HCEC 1CT (cell line): ENCODE results near the gene MEA1.

Experiments
- DNase-seq: peaks from one replicate; pipeline ENCODE4 v3.0.0-alpha.2; 2017

MEA1 gene

DNA sequence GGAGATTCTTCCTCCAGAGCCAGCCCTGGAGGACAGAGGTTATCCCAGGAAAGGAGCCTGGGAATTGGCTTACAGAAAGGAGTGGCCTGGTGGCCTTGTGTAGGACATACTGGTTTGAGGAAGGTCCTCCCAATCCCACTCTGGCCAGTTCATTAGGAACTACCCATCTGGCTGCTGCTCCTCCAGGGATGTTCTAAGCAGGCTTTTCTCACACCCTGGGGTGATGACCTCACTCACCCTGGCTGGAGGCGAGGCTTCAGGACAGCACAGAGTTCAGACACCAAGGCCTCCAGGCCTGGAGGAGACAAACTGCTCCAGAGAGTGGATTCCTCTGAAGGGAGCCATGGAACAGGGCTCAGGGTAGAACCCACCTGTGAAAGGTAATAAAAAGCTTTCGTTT lies 44.3 kb downstream of the MEA1 start:
- DNase-seq, result no peak

DNA sequence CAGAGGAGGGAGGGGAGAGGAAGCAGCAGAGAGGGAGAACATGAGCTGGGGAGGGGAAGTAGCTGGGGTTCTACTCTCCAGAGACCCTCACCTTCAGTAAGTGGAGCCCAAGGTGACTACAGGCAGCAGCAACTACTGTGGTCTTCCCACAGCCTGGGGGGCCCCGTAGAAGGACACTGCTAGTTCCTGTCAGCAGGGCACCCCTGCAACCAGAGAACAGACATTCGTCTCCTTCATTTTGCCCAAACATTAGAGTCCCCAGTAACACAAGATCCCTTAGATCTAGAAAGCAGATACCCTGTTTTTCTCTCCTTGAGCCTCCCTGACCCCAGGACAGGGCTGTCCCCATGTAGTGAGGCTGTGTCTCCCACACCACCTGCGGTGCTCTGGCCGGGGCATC lies 45.0 kb downstream of the MEA1 start:
- DNase-seq, result no peak

GRCh38 chr6:42968126-42968701 lies 45.5 kb downstream of the MEA1 start:
- DNase-seq, result no peak

- DNase-seq, result no peak
Measured at GRCh38 chr6:42967228-42967627, 46.5 kb downstream of the MEA1 start.

DNA sequence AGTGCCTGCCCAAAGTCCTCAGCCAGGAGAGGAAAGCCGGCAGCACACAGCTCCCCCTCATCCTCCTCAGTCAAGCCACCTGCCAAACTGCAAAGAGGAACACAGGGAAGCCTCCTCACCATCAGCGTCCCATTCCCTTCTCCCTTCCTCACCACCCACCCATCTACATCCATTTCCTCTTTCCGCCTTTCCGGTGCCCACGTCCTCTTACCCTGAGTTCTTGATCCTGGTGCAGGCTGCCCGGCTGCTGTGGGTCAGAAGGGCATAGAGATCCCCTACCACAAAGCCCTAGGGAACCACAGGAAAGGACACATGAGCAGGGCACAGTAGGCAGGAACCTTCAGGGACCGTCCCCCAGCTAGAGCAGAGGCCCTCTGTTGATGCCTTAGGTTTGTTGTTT lies 47.2 kb downstream of the MEA1 start:
- DNase-seq, result no peak

DNA sequence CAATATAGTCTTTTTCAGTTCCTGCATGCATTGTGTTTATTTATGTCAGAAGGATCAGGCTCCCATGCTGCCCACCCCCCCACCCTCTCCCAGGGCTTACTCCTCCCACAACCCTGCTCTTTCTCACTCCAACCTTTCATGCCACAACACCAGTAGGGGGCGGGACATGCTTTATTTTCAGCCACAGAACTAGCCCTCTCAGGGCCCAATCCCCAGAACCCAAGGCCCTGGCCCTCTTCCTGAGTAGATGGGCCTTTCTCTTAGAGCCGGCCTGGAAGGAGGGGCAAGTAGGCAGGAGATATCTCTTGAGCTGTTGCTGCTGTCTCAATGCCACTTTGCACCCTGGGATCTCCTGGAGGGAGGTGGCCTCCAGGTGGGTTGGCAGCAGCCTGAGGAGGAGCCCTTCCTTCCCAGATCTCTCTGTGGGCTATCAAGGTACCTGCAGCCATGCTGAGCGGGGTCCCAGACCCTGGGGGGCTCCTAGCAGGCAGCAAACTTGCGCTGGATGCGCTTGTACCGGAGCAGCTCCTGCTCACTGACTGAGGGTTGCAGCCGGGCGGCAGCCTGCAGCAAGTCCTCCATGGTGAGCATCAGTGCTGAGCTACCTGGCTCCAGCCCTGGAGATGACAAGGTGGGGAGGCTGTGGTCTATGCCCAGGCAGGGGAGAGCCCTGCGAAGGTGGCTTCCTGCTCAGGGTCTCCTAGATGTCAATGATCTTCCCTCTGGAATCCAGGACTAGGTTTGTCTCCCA lies 49.7 kb downstream of the MEA1 start:
- peak; percentile 22 for DNase-seq

- no peak for DNase-seq
Measured at GRCh38 chr6:42963179-42963854, 50.4 kb downstream of the MEA1 start.

DNA sequence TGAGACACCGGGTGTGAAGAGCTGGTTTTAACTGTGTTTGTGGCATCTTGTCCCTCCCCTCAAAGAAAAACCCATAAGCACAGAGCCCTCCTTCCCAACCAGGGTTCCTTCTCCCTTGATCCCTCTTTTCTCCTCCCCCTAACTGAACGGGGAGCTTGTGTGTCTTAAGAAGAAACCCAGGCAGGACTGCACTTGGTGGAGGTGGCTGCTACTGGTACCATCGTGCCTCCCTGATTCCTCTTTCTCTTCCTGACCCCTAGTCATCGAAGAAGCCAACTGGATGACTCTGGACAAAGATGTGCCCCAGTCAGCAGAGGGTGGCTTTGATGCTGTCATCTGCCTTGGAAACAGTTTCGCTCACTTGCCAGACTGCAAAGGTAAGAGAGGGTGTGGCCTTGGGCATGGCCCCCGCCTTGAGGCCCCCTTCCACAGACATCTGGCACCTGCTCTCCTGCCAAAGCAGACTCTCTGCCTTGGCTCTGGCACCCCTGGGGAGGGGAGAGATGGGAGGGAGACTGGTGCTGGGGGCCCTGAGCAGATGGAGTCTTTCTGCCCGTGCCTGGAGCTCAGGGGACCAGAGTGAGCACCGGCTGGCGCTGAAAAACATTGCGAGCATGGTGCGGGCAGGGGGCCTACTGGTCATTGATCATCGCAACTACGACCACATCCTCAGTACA lies 51.1 kb downstream of the MEA1 start:
- DNase-seq, result no peak

DNA sequence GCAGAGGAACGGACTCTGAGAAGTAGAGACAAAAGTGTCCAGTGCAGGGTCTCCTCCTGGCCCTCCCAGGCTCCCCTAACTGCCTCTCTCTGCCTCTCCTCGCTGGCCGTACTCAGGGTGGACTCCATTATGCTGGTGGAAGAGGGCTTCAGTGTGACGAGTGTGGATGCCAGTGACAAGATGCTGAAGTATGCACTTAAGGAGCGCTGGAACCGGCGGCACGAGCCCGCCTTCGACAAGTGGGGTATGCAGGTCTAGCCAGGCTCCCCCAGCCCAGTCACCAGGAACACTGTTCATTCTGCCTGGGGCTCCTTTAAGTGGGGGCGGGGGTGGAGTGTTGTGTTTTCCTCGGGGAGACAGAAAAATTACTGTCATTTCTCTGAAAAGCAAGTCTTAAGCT lies 51.6 kb downstream of the MEA1 start:
- no peak for DNase-seq
